GM12878 (cell line): ENCODE data around the gene COPZ1. TPM values are rescaled to one million over a fixed set of nuclear protein-coding genes. Genes with fewer than 3 reads are reported as not detected.
A peak's percentile ranks its signal among the peaks of the same experiment; 100 is the strongest.

Experiments used
- ATAC-seq: fragments of 200-7000 bp; cut with Tn5 transposase; 3 replicates; pipeline ENCODE4 v1.9.1; 2020; ENCODE audit warnings: mild to moderate bottlenecking, moderate library complexity
- BruUV-seq: library from RNA; stranded (reverse); fragments of 400-500 nt; replicated peaks from 2 replicates; lab custom pipeline; 2021; lab: Mats Ljungman, UMichigan
- CTCF ChIA-PET: fragments of 300-600 bp; sonication (Branson Sonifier 250); formaldehyde crosslinking; extraction: SDS; loops from one replicate; lab custom pipeline; 2021; ENCODE audit warnings: inconsistent platforms; lab: Yijun Ruan, JAX
- POLR2A ChIA-PET: fragments of 350-600 bp; formaldehyde crosslinking; extraction: SDS; loops from one replicate; lab custom pipeline; 2021; ENCODE audit warnings: inconsistent platforms; lab: Charles Lee
- RAD21 ChIA-PET: fragments of 300-600 bp; sonication (Branson Sonifier 250); formaldehyde crosslinking; loops from one replicate; lab custom pipeline; 2023; ENCODE audit warnings: antibody characterized with exemption; ENCODE audit not compliant: unreplicated experiment; lab: Charles Lee
- SMC1A ChIA-PET: fragments of 300-600 bp; sonication (Branson Sonifier 250); formaldehyde crosslinking; loops from one replicate; lab custom pipeline; 2023; ENCODE audit not compliant: unreplicated experiment, uncharacterized antibody; lab: Charles Lee
- DNase-seq: peaks from one replicate; pipeline ENCODE4 v3.0.0-alpha.2; 2011; ENCODE audit warnings: low read depth, low spot score
- FAIRE-seq: peaks from 3 replicates; lab custom pipeline; 2011; peaks lifted over from hg19 to GRCh38; lab: Jason Lieb, UNC
- H2AFZ ChIP-seq: 2 replicates; pipeline ENCODE4 v1.6.0; 2011; ENCODE audit warnings: low read depth, low read length, control low read depth; ENCODE audit not compliant: control insufficient read depth
- H3K27ac ChIP-seq: 2 replicates; pipeline ENCODE4 v1.5.1; 2011; ENCODE audit warnings: control low read depth; ENCODE audit not compliant: control insufficient read depth, insufficient read depth
- H3K27me3 ChIP-seq, 2 experiments: replicated peaks in 1 of 2; 2 replicates each; pipeline versions ENCODE4 v1.6.0 to v1.6.1; 2011; ENCODE audit warnings: low read length in 1 of 2; ENCODE audit not compliant: control insufficient read depth in 2 of 2, insufficient read depth in 2 of 2
- H3K36me3 ChIP-seq, 2 experiments: 2 replicates each; pipeline ENCODE4 v1.5.1; 2011; ENCODE audit warnings: low read length in 1 of 2; ENCODE audit not compliant: control insufficient read depth in 2 of 2, insufficient read depth in 2 of 2
- H3K4me1 ChIP-seq: 2 replicates; pipeline ENCODE4 v1.6.1; 2011; ENCODE audit warnings: mild to moderate bottlenecking, low read length, moderate library complexity, mixed read lengths; ENCODE audit not compliant: control insufficient read depth, insufficient read depth
- H3K4me2 ChIP-seq: 2 replicates; pipeline ENCODE4 v1.6.0; 2011; ENCODE audit warnings: control low read depth; ENCODE audit not compliant: control insufficient read depth, insufficient read depth
- H3K4me3 ChIP-seq: fragments of 200-600 bp; sonication (generic); 2 replicates; pipeline ENCODE4 v1.5.1; 2016
- H3K79me2 ChIP-seq: 2 replicates; pipeline ENCODE4 v1.6.0; 2011; ENCODE audit warnings: low read length; ENCODE audit not compliant: control insufficient read depth, insufficient read depth
- H3K9ac ChIP-seq: 2 replicates; pipeline ENCODE4 v1.8.0; 2011; ENCODE audit warnings: low read length, control low read depth, mixed read lengths; ENCODE audit not compliant: control insufficient read depth, insufficient read depth
- H3K9me3 ChIP-seq: replicated peaks from 3 replicates; pipeline ENCODE4 v1.5.1; 2011; ENCODE audit warnings: mild to moderate bottlenecking, low read length; ENCODE audit not compliant: control insufficient read depth, insufficient read depth
- H4K20me1 ChIP-seq: 2 replicates; pipeline ENCODE4 v1.6.0; 2011; ENCODE audit not compliant: control insufficient read depth, insufficient read depth
- PBX3 ChIP-seq: IDR thresholded peaks from 2 replicates; pipeline ENCODE4 v1.6.1; 2011; ENCODE audit warnings: mild to moderate bottlenecking, low read depth, low read length, moderate library complexity; ENCODE audit not compliant: insufficient replicate concordance
- WGBS: methylation state at CpG from one replicate; pipeline ENCODE4 v1.1.6; 2016; ENCODE audit warnings: low lambda C conversion rate; ENCODE audit not compliant: insufficient replicate concordance, insufficient coverage; ENCODE audit errors: missing lambda C conversion rate; 5-methylcytosine and 5-hydroxymethylcytosine counted together
- in situ Hi-C: fragments of 300-500 bp; cut with MboI; formaldehyde crosslinking; loops from 9 replicates; pipeline ENCODE4 v1.14.3; 2018; ENCODE audit warnings: mixed read lengths
- intact Hi-C: fragments of 100-400 bp; cut with micrococcal nuclease; formaldehyde crosslinking; loops from one replicate; pipeline ENCODE4 v1.14.2; 2022; ENCODE audit not compliant: unreplicated experiment
- microRNA counts: library from miRNA; unstranded; fragments of <30 nt; microRNA quantifications from one replicate; lab custom pipeline; 2016
- microRNA-seq: library from miRNA; unstranded; fragments of <30 nt; microRNA quantifications from one replicate; pipeline ENCODE4, GENCODE V29; 2018
- polyA plus RNA-seq, 11 experiments: library from polyadenylated mRNA; depleted of rRNA in 4 of 11; unstranded in 6 of 11; stranded (reverse) in 5 of 11; fragments of >200 nt; fragmentation: Nextera tagmentation in 4 of 11; fragmentation: Illumina TruSeq in 1 of 11; extraction: Ambion mirVana in 4 of 11; extraction: Trizol in 1 of 11; gene quantifications; 1 replicate in 1 of 11; 2 replicates in 10 of 11; pipeline versions ENCODE4 v1.2.1 to v1.2.3, GENCODE V29; 2011 to 2016; ENCODE audit warnings: inconsistent platforms in 2 of 11, missing spikeins in 2 of 11, low read depth in 1 of 11
- small RNA-seq: library from RNA; depleted of rRNA; stranded (forward); fragments of <200 nt; gene quantifications from one replicate; pipeline ENCODE3, GENCODE V24; 2014
- total RNA-seq, 4 experiments: library from RNA; depleted of rRNA in 3 of 4; stranded (reverse); fragments of >200 nt in 3 of 4; fragmentation: Illumina TruSeq in 1 of 4; extraction: Trizol in 1 of 4; gene quantifications; 2 replicates each; pipeline versions ENCODE4 v1.2.1 to v1.2.3, GENCODE V29; 2013 to 2021
- TF ChIP-seq, protein P1 (sequence below): fragments of 450-650 bp; IDR thresholded peaks from 2 replicates; pipeline ENCODE4 v1.6.1; 2016; ENCODE audit warnings: mild to moderate bottlenecking
- TF ChIP-seq, protein P2 (sequence below): IDR thresholded peaks from 2 replicates; pipeline ENCODE4 v1.6.1; 2012; ENCODE audit warnings: mild to moderate bottlenecking, low read depth, low read length

The COPZ1 gene
- total and polyA plus RNA-seq, 10 of the 15 experiments (the other 5 are each of a cell fraction or from before 2014, with no cell fraction given): 112 to 378 (median 184) TPM

DNA sequence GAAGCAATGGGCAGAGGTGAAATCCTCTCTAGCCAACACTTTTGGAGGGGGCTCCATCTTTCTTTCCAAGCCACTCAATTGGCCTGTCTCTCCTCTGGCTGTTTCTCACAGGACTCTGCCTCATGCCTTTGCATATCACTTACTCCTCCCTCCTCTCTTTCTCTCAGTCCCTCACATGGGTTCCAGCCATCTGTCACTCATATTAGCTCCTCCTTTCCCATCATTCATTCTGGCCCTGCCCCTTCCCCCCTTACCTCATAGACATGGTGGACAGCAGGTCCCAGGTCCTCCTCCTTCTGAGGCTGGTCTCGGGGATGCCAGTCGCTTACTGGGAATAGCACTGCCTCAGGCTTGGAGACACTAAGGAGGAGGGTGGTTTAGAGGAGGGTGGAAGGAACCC lies 76.2 kb downstream of the COPZ1 start:
- FAIRE-seq: no peak
- ChIA-PET RAD21 (interaction anchor here (2.4 to 9.3 kb wide), 3 partner anchors 13 to 43 kb away, joined by 16 to 296 read pairs (median 50); no protein-coding TSS in a partner anchor), SMC1A (interaction anchor here (0.6 to 12.3 kb wide), 8 partner anchors 10 to 160 kb away, joined by 3 to 469 read pairs (median 8); partner anchors contain the start of gene ITGA5), CTCF (interaction anchor here (0.9 to 12.3 kb wide), 6 partner anchors 8 to 142 kb away, joined by 3 to 1071 read pairs (median 30); partner anchors contain the start of gene ITGA5), POLR2A (interaction anchor here (0.6 to 4.7 kb wide), 2 partner anchors 37 to 69 kb away, joined by 4 to 43 read pairs; no protein-coding TSS in a partner anchor)
- no TSS peak for BruUV-seq
- no peak for DNase-seq
- Histone ChIP-seq H3K4me2 (no peak overlapping the region), H3K36me3 (no peaks in the 10 kb centered on the region), H3K27me3 (no peaks in the 10 kb centered on the region; a peak in 1 of 4 replicates), H3K9me3 (no peaks in the 10 kb centered on the region), H3K27ac (no peak overlapping the region), H2AFZ (no peak overlapping the region), H3K4me1 (no peaks in the 10 kb centered on the region), H3K79me2 (no peaks in the 10 kb centered on the region), H3K9ac (no peak overlapping the region), H3K4me3 (no peak overlapping the region), H4K20me1 (no peaks in the 10 kb centered on the region)
- in situ Hi-C loops: loop anchor here (5.0 kb wide), 1 partner anchor 36 kb away; no protein-coding TSS in a partner anchor
- peak; percentile 16; the same call in 1 of the 3 replicates for ATAC-seq
- intact Hi-C loops: no loop called here
- WGBS: 86% methylated on average over 2 of the region's 2 CpGs
- TF ChIP-seq, protein P1, sequence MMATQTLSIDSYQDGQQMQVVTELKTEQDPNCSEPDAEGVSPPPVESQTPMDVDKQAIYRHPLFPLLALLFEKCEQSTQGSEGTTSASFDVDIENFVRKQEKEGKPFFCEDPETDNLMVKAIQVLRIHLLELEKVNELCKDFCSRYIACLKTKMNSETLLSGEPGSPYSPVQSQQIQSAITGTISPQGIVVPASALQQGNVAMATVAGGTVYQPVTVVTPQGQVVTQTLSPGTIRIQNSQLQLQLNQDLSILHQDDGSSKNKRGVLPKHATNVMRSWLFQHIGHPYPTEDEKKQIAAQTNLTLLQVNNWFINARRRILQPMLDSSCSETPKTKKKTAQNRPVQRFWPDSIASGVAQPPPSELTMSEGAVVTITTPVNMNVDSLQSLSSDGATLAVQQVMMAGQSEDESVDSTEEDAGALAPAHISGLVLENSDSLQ: peak; percentile 79
- TF ChIP-seq, protein P2, sequence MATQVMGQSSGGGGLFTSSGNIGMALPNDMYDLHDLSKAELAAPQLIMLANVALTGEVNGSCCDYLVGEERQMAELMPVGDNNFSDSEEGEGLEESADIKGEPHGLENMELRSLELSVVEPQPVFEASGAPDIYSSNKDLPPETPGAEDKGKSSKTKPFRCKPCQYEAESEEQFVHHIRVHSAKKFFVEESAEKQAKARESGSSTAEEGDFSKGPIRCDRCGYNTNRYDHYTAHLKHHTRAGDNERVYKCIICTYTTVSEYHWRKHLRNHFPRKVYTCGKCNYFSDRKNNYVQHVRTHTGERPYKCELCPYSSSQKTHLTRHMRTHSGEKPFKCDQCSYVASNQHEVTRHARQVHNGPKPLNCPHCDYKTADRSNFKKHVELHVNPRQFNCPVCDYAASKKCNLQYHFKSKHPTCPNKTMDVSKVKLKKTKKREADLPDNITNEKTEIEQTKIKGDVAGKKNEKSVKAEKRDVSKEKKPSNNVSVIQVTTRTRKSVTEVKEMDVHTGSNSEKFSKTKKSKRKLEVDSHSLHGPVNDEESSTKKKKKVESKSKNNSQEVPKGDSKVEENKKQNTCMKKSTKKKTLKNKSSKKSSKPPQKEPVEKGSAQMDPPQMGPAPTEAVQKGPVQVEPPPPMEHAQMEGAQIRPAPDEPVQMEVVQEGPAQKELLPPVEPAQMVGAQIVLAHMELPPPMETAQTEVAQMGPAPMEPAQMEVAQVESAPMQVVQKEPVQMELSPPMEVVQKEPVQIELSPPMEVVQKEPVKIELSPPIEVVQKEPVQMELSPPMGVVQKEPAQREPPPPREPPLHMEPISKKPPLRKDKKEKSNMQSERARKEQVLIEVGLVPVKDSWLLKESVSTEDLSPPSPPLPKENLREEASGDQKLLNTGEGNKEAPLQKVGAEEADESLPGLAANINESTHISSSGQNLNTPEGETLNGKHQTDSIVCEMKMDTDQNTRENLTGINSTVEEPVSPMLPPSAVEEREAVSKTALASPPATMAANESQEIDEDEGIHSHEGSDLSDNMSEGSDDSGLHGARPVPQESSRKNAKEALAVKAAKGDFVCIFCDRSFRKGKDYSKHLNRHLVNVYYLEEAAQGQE: no peak
- TF ChIP-seq PBX3: peak; percentile 34

MicroRNA genes within 50 kb of the gene (microRNA counts, 767-probe panel; counts per million panel counts)
- microRNA hsa-miR-148b-3p (lab: Ali Mortazavi, UCI): 3,282 counts per million, percentile 90 among the panel's probes with 10 or more counts

Small RNAs within 50 kb of the gene (microRNA-seq; reads per million reads assigned to microRNA genes)
- 148 reads per million, percentile 78 among the genes with 10 or more reads in this experiment for gene MIR148B

Small RNAs within 50 kb of the gene (small RNA-seq; reads per million reads assigned to genes)
- gene MIR148B: 1,239 reads per million, percentile 100 among the genes with 10 or more reads in this experiment
- gene RN7SL744P: not detected
- gene RNU6-950P: not detected

Other genes starting within 250 kb of the COPZ1 start
Only the 7 nearest of the 10 such genes appear.
- 38.7 and 47.3 TPM in 2 replicates for gene SMUG1, start 136.1 kb upstream of the COPZ1 start, total RNA-seq (2014; rRNA removed)
- gene SMUG1, start 136.1 kb upstream of the COPZ1 start, total RNA-seq (2014; rRNA removed; fragmentation: Illumina TruSeq; extraction: Trizol): 26.0 and 28.0 TPM in 2 replicates
- 27.4 and 28.2 TPM in 2 replicates for gene SMUG1, start 136.1 kb upstream of the COPZ1 start, total RNA-seq (2021)
- gene SMUG1, start 136.1 kb upstream of the COPZ1 start, polyA plus RNA-seq (2011; rRNA removed): 30.0 and 32.4 TPM in 2 replicates
- 13.8 and 24.6 TPM in 2 replicates for gene SMUG1, start 136.1 kb upstream of the COPZ1 start, polyA plus RNA-seq (2014; fragmentation: Illumina TruSeq; extraction: Trizol)
- 10 to 100 TPM; 67.5 to 72.4 TPM for gene SMUG1, start 136.1 kb upstream of the COPZ1 start, polyA plus RNA-seq (2014; fragmentation: Nextera tagmentation; extraction: Ambion mirVana)
- gene SMUG1, start 136.1 kb upstream of the COPZ1 start, polyA plus RNA-seq (2014; rRNA removed): 55.4 and 59.8 TPM in 2 replicates
- 10 to 100 TPM; 37.9 to 38.3 TPM for gene SMUG1, start 136.1 kb upstream of the COPZ1 start, polyA plus RNA-seq (2016; fragmentation: Nextera tagmentation; extraction: Ambion mirVana)
- 74.4 and 81.4 TPM in 2 replicates for gene CBX5, start 45.0 kb upstream of the COPZ1 start, total RNA-seq (2014; rRNA removed)
- gene CBX5, start 45.0 kb upstream of the COPZ1 start, total RNA-seq (2014; rRNA removed; fragmentation: Illumina TruSeq; extraction: Trizol): 74.6 and 76.1 TPM in 2 replicates
- 138 TPM in 2 replicates for gene CBX5, start 45.0 kb upstream of the COPZ1 start, total RNA-seq (2021)
- gene CBX5, start 45.0 kb upstream of the COPZ1 start, polyA plus RNA-seq (2011; rRNA removed): 85.5 and 119 TPM in 2 replicates
- 74.6 and 89.6 TPM in 2 replicates for gene CBX5, start 45.0 kb upstream of the COPZ1 start, polyA plus RNA-seq (2014; fragmentation: Illumina TruSeq; extraction: Trizol)
- 10 to 100 TPM; 66.9 to 67.1 TPM for gene CBX5, start 45.0 kb upstream of the COPZ1 start, polyA plus RNA-seq (2014; fragmentation: Nextera tagmentation; extraction: Ambion mirVana)
- gene CBX5, start 45.0 kb upstream of the COPZ1 start, polyA plus RNA-seq (2014; rRNA removed): 45.1 and 46.7 TPM in 2 replicates
- gene CBX5, start 45.0 kb upstream of the COPZ1 start, polyA plus RNA-seq (2016; fragmentation: Nextera tagmentation; extraction: Ambion mirVana): 10 to 100 TPM; 85.8 to 87.6 TPM
- gene HNRNPA1, start 44.4 kb upstream of the COPZ1 start, total RNA-seq (2014; rRNA removed): 630 and 696 TPM in 2 replicates
- gene HNRNPA1, start 44.4 kb upstream of the COPZ1 start, total RNA-seq (2014; rRNA removed; fragmentation: Illumina TruSeq; extraction: Trizol): 1,089 and 1,177 TPM in 2 replicates
- 1,668 and 1,698 TPM in 2 replicates for gene HNRNPA1, start 44.4 kb upstream of the COPZ1 start, total RNA-seq (2021)
- gene HNRNPA1, start 44.4 kb upstream of the COPZ1 start, polyA plus RNA-seq (2011; rRNA removed): 821 and 1,080 TPM in 2 replicates
- 2,342 and 3,224 TPM in 2 replicates for gene HNRNPA1, start 44.4 kb upstream of the COPZ1 start, polyA plus RNA-seq (2014; fragmentation: Illumina TruSeq; extraction: Trizol)
- gene HNRNPA1, start 44.4 kb upstream of the COPZ1 start, polyA plus RNA-seq (2014; fragmentation: Nextera tagmentation; extraction: Ambion mirVana): 1,000 to 10,000 TPM; 1,456 to 1,756 TPM
- 1,665 and 1,714 TPM in 2 replicates for gene HNRNPA1, start 44.4 kb upstream of the COPZ1 start, polyA plus RNA-seq (2014; rRNA removed)
- 1,000 to 10,000 TPM; 1,346 to 1,358 TPM for gene HNRNPA1, start 44.4 kb upstream of the COPZ1 start, polyA plus RNA-seq (2016; fragmentation: Nextera tagmentation; extraction: Ambion mirVana)
- gene NFE2, start 24.1 kb upstream of the COPZ1 start, total RNA-seq (2014; rRNA removed): not detected in 2 replicates
- gene NFE2, start 24.1 kb upstream of the COPZ1 start, total RNA-seq (2014; rRNA removed; fragmentation: Illumina TruSeq; extraction: Trizol): not detected in 2 replicates
- gene NFE2, start 24.1 kb upstream of the COPZ1 start, total RNA-seq (2021): 0.28 TPM in 1 of 2 replicates, not detected in the other
- gene NFE2, start 24.1 kb upstream of the COPZ1 start, polyA plus RNA-seq (2011; rRNA removed): not detected in 2 replicates
- gene NFE2, start 24.1 kb upstream of the COPZ1 start, polyA plus RNA-seq (2014; fragmentation: Illumina TruSeq; extraction: Trizol): not detected in 2 replicates
- not detected for gene NFE2, start 24.1 kb upstream of the COPZ1 start, polyA plus RNA-seq (2014; fragmentation: Nextera tagmentation; extraction: Ambion mirVana)
- 0.06 TPM in 1 of 2 replicates, not detected in the other for gene NFE2, start 24.1 kb upstream of the COPZ1 start, polyA plus RNA-seq (2014; rRNA removed)
- gene NFE2, start 24.1 kb upstream of the COPZ1 start, polyA plus RNA-seq (2016; fragmentation: Nextera tagmentation; extraction: Ambion mirVana): not detected
- 2.4 and 3.4 TPM in 2 replicates for gene GPR84, start 39.4 kb downstream of the COPZ1 start, total RNA-seq (2014; rRNA removed)
- gene GPR84, start 39.4 kb downstream of the COPZ1 start, total RNA-seq (2014; rRNA removed; fragmentation: Illumina TruSeq; extraction: Trizol): 1.9 and 2.0 TPM in 2 replicates
- gene GPR84, start 39.4 kb downstream of the COPZ1 start, total RNA-seq (2021): 3.7 and 4.0 TPM in 2 replicates
- gene GPR84, start 39.4 kb downstream of the COPZ1 start, polyA plus RNA-seq (2011; rRNA removed): 0.12 and 0.37 TPM in 2 replicates
- gene GPR84, start 39.4 kb downstream of the COPZ1 start, polyA plus RNA-seq (2014; fragmentation: Illumina TruSeq; extraction: Trizol): 1.6 and 4.1 TPM in 2 replicates
- 1 to 10 TPM; 2.1 to 4.7 TPM for gene GPR84, start 39.4 kb downstream of the COPZ1 start, polyA plus RNA-seq (2014; fragmentation: Nextera tagmentation; extraction: Ambion mirVana)
- 2.4 and 3.2 TPM in 2 replicates for gene GPR84, start 39.4 kb downstream of the COPZ1 start, polyA plus RNA-seq (2014; rRNA removed)
- 1 to 10 TPM; 2.7 to 4.0 TPM for gene GPR84, start 39.4 kb downstream of the COPZ1 start, polyA plus RNA-seq (2016; fragmentation: Nextera tagmentation; extraction: Ambion mirVana)
- 1.8 and 1.9 TPM in 2 replicates for gene ZNF385A, start 59.6 kb downstream of the COPZ1 start, total RNA-seq (2014; rRNA removed)
- gene ZNF385A, start 59.6 kb downstream of the COPZ1 start, total RNA-seq (2014; rRNA removed; fragmentation: Illumina TruSeq; extraction: Trizol): 1.2 and 1.3 TPM in 2 replicates
- 23.3 and 23.5 TPM in 2 replicates for gene ZNF385A, start 59.6 kb downstream of the COPZ1 start, total RNA-seq (2021)
- gene ZNF385A, start 59.6 kb downstream of the COPZ1 start, polyA plus RNA-seq (2011; rRNA removed): 0.24 and 2.0 TPM in 2 replicates
- gene ZNF385A, start 59.6 kb downstream of the COPZ1 start, polyA plus RNA-seq (2014; fragmentation: Illumina TruSeq; extraction: Trizol): 4.6 and 10.4 TPM in 2 replicates
- gene ZNF385A, start 59.6 kb downstream of the COPZ1 start, polyA plus RNA-seq (2014; fragmentation: Nextera tagmentation; extraction: Ambion mirVana): under 1 TPM; 0.26 to 0.62 TPM
- 7.7 and 10.8 TPM in 2 replicates for gene ZNF385A, start 59.6 kb downstream of the COPZ1 start, polyA plus RNA-seq (2014; rRNA removed)
- gene ZNF385A, start 59.6 kb downstream of the COPZ1 start, polyA plus RNA-seq (2016; fragmentation: Nextera tagmentation; extraction: Ambion mirVana): 10 to 100 TPM; 24.6 to 26.1 TPM
- gene ITGA5, start 94.1 kb downstream of the COPZ1 start, total RNA-seq (2014; rRNA removed): 0.73 and 0.98 TPM in 2 replicates
- gene ITGA5, start 94.1 kb downstream of the COPZ1 start, total RNA-seq (2014; rRNA removed; fragmentation: Illumina TruSeq; extraction: Trizol): 0.41 and 0.58 TPM in 2 replicates
- gene ITGA5, start 94.1 kb downstream of the COPZ1 start, total RNA-seq (2021): 1.2 and 1.5 TPM in 2 replicates
- gene ITGA5, start 94.1 kb downstream of the COPZ1 start, polyA plus RNA-seq (2011; rRNA removed): 13.9 and 22.5 TPM in 2 replicates
- 0.90 and 1.3 TPM in 2 replicates for gene ITGA5, start 94.1 kb downstream of the COPZ1 start, polyA plus RNA-seq (2014; fragmentation: Illumina TruSeq; extraction: Trizol)
- under 1 TPM; 0.15 to 0.31 TPM for gene ITGA5, start 94.1 kb downstream of the COPZ1 start, polyA plus RNA-seq (2014; fragmentation: Nextera tagmentation; extraction: Ambion mirVana)
- 0.49 and 0.64 TPM in 2 replicates for gene ITGA5, start 94.1 kb downstream of the COPZ1 start, polyA plus RNA-seq (2014; rRNA removed)
- gene ITGA5, start 94.1 kb downstream of the COPZ1 start, polyA plus RNA-seq (2016; fragmentation: Nextera tagmentation; extraction: Ambion mirVana): under 1 TPM; 0.23 to 0.35 TPM